Left ventricle myocardium superior (tissue), 1 donor: ENCODE data around the gene ZNF219. TPM values are rescaled to one million over a fixed set of nuclear protein-coding genes. Genes with fewer than 3 reads are reported as not detected.

Experiments used
- ATAC-seq: fragments of 200-7000 bp; cut with Tn5 transposase; one replicate; pipeline ENCODE4 v1.9.1; 2020; ENCODE audit warnings: mild to moderate bottlenecking, moderate library complexity
- DNase-seq: peaks from one replicate; pipeline ENCODE4 v3.0.0-alpha.2; 2020
- intact Hi-C: fragments of 100-400 bp; cut with micrococcal nuclease; formaldehyde crosslinking; loops from one replicate; pipeline ENCODE4 v1.11.0; 2022
- total RNA-seq: library from RNA; stranded (reverse); fragmentation: NEBNext Ultra II Directional; extraction: Animal tissue kit (Norgen Biotek cat#: 25700); gene quantifications from one replicate; pipeline ENCODE4 v1.2.1, GENCODE V29; 2021
- donor health status: DM: no; HTN: yes; CAD: no; lungs with severe emphysema.

The ZNF219 gene
- total RNA-seq, 1 donor from 2014 or later: 57.0 TPM

DNA sequence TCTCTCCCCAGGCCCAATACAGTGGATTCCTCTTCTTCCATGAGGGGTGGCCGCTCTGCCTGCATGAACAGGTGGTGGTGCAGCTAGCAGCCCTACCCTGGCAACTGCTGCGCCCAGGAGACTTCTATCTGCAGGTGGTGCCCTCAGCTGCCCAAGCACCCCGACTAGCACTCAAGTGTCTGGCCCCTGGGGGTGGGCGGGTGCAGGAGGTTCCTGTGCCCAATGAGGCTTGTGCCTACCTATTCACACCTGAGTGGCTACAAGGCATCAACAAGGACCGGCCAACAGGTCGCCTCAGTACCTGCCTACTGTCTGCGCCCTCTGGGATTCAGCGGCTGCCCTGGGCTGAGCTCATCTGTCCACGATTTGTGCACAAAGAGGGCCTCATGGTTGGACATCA is 24.5 kb downstream of the ZNF219 start:
- DNase-seq: no peak
- intact Hi-C loops: loop anchor here (10.0 kb wide), 1 partner anchor 59 kb away; no protein-coding TSS in a partner anchor
- ATAC-seq: no peak

- DNase-seq: no peak
These were observed 25.6 kb downstream of the ZNF219 start for GRCh38 chr14:21072781-21073339.

GRCh38 chr14:21072031-21072473 is 26.4 kb downstream of the ZNF219 start:
- peak; percentile 17 for ATAC-seq
- DNase-seq: no peak
- intact Hi-C loops: loop anchor here (10.0 kb wide), 1 partner anchor 57 kb away; no protein-coding TSS in a partner anchor

More at GRCh38 chr14:21072781-21073339, 25.6 kb downstream of the ZNF219 start:
- intact Hi-C loops: loop anchor here (10.0 kb wide), 1 partner anchor 58 kb away; no protein-coding TSS in a partner anchor
- no peak for ATAC-seq

GRCh38 chr14:21071225-21072030 is 27.0 kb downstream of the ZNF219 start:
- DNase-seq (peak; percentile 91), ATAC-seq (peak; percentile 72)
- intact Hi-C loops: loop anchor here (10.0 kb wide), 1 partner anchor 57 kb away; no protein-coding TSS in a partner anchor

DNA sequence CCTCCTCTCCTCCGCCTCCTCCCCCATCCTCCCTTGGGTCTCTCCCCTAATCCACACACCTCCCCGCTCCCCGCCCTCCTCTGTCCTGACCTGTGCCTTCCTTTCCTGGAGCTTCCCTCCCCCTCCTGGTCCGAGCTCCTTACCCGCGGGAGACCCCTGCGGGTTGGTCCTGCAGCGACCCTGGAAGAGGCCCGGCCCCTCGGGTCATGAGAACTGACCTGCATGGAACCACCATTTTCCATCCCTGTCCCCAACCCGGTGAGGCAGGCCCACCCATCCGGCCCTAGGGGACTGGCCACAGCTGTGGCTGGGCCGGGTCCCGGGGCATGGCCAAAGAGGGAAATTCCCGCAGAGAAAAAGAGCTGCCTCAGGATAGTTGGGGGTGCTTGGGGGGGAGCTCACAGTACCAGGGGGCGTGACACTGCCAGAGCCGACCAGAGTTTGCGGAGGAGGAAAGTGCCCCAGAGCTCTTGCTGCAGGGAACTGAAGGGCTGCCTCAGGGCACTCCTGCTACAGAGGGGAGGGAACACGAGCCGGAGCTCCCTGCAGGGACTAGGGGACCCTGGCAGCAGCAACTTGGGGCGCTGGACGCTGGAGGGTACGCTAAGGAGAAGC is 27.7 kb downstream of the ZNF219 start:
- DNase-seq: peak; percentile 77
- intact Hi-C loops: loop anchor here (10.0 kb wide), 1 partner anchor 56 kb away; no protein-coding TSS in a partner anchor
- ATAC-seq: peak; percentile 34

DNA sequence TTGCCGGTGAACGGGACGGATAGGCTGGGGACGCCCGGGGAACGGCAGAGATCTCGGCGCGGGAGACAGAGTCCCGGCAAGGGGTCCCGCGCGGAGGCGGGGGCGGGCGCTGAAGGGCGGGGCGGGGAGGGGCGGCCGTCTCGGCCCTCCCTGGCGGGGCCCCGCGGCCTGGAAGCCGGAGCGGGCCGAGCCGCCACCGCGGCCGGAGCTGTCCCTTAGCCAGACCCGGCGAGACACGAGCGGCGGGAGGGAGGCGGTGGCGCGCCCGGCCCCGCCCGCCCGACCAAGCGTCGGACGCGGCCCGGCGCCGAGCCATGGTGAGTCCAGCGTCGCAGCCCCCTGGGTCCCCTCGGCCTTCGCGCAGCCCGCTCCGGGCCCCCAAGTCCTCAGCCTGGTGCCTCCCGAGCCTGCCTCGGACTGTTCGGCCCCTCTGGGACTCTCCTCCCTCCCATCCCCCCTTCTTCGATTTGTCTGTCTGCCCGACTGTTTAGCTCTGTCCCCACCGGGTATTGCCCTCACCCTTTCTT is 28.3 kb downstream of the ZNF219 start, which contains the start of gene ARHGEF40:
Gene ARHGEF40, plus strand, starts transcription at position 222 of the 527 bp plus-strand sequence. Its CDS starts 93 bp downstream, at position 315.
- DNase-seq (peak; percentile 87), ATAC-seq (peak; percentile 77)
- intact Hi-C loops: loop anchor here (10.0 kb wide), 1 partner anchor 55 kb away; no protein-coding TSS in a partner anchor

DNA sequence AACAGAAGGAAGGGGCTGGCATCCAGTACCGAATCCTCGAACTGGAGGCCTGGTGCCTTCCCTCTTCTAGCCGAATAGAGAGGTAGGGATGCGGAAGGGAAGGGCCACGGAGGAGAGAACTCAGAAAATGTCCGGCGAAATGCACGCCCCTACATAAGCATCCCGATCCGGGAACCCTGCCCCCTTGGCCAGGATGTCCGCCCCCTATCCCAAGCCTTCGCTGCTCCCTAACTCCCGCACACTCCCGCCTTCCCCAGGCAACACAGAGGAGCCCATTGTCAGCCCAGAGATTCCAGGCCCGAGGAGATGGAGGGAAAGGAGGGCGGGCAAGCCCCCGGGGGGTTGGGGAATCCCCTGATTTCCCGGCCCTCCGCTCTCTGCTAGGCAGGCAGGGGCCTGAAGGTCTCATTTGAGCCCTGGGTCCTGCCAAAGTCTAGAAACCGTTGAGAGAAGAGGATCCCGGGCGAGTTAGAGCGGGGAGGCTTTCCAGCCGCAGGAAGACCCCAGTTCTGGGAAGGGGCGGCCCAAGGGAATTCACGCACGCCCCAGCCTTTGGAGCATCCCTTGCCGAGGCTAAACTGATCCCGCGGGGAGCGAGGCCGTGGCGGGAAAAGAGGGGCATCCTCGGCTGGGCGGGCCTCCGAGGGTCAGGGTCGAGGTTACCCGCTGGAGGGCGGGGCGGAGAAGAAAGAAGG is 28.9 kb downstream of the ZNF219 start:
- ATAC-seq (peak; percentile 35), DNase-seq (peak; percentile 66)
- intact Hi-C loops: loop anchor here (5.0 to 10.0 kb wide), 2 partner anchors 33 to 55 kb away; partner anchors contain the start of gene TMEM253

DNA sequence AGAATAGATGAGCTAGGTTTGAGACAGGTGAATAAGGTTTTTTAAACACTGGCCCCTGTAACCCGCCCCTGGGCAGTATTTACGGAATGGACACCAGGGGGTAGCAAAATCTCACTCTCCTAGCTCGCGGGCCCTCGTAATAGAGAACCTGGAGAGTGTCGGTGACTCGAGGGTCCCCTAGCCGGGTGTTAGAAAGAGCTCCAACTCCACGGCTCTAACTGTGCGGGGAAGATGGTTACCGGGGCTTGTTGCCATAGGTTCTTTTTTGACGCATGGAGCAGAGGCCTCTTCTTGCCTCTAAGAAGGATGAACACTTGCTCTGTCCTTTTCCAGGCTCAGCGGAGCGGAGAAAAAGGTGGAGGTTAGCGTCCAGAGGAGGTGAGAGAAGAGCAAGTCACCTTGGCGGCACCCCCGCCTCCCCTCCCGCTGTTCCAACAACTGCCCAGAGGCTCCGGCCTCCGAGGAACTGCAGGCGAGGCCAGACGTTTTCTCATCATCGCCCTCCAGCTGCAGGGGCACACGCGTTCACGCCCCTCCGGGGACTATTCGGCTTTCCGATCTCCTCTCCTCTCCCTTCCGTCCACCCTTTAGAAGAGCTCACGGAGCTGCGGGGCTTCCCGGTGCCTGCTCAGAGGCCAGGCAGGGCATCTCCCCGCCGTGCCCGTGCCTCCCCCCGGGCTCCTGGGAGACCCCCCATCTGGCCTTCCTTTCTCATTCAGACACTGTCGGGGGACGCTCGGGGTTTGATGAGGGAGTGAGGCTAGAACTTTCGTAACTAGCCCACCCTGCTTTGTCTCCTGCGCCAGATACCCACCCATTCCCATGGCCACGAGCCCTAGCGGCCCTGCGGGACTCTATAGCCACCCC is 29.7 kb downstream of the ZNF219 start:
- ATAC-seq (peak; percentile 43), DNase-seq (peak; percentile 61)
- intact Hi-C loops: loop anchor here (5.0 kb wide), 1 partner anchor 34 kb away; the partner anchor contains the start of gene TMEM253

GRCh38 chr14:21066882-21067502 is 31.5 kb downstream of the ZNF219 start:
- no peak for DNase-seq
- intact Hi-C loops: loop anchor here (5.0 kb wide), 1 partner anchor 35 kb away; the partner anchor contains the start of gene TMEM253
- no peak for ATAC-seq

DNA sequence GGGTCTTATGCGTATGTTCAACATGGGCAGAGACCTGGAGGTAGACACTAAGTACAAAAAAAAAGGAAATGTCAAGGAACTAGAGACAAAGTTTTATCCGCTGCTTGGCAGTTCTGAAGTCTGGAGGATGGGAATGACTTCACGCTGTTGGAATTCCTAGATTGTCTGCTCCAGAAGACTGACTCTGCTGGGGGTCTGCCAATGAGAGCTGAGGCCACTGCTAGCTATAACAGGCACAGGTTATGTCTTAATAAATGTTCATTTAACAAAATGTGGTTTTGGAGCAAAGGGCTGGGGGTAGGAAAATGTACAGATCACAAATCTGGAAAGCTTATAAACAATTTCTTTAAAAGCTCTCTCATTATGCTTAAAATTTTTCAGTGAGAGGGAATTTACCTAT is 35.0 kb downstream of the ZNF219 start:
- DNase-seq (no peak), ATAC-seq (peak; percentile 67)
- intact Hi-C loops: no loop called here

GRCh38 chr14:21061347-21061668 is 37.1 kb downstream of the ZNF219 start:
- DNase-seq (no peak), ATAC-seq (no peak)
- intact Hi-C loops: no loop called here

DNA sequence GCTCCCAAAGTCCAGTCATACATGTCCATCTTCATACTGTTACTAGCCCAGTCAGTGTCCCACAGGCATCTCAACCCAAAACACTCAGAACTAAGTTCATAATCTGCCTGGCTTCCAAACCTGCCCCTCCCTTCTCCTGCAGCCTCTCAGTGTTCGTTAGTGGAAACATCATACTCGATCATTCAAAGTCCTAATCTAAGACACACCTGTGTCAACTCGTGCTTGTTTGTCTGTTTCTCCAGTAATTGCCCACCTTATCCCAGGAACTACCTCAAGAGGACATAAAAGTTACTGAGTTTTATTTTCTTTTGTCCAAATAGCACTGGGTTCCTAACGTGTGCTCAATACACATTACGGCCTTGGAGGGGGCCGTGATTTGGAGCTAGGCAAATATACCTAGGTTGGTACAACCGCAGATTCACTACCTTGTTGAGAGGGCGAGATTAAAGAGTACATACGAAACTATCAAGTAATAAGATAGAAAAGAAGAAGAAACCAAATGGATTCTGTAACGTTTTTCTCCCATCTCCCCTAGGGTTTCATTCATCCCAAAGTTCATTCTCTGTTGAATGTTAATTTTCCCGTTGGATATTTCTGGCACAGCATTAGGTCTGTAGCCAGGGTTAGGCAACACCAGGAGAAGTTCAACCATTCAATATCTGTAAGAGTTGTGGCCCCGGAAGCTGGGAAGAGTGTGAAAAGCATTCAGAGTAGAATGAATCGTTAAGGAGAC is 37.7 kb downstream of the ZNF219 start:
- intact Hi-C loops: no loop called here
- DNase-seq (no peak), ATAC-seq (no peak)

DNA sequence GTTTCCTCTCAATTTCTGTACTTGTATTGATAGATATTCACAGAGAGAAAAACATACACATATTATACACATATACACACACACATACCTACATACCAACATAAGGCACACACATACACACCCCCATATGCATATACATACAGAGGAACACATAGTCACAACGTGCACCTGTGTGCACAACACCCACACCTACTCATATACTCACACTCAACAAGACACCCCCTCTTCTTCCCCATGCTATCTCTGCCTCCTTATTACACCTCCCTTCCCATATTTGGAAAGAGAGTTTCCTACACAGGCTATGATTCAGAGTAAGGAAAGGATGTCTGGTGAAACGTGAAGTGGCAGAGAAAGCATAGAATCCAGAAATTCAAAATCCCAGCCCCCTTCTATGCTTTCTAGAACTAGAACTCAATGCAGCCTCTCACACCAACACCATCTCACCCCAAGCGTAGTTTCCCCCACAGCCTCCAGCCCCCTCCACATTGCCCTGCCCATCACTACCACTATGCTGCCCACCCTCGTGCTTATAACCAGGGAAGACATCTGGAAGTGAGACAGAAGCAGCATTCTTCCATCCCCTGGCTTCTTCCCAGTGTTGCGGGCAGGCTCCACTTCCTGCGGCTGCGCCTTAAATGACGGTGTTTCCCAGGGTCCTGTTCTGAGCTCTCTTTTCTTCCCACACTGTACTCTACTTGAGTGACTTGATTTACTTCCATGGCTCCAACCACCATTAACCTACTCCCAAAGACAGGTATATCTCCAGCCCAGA is 38.4 kb downstream of the ZNF219 start:
- DNase-seq (no peak), ATAC-seq (no peak)
- intact Hi-C loops: no loop called here

DNA sequence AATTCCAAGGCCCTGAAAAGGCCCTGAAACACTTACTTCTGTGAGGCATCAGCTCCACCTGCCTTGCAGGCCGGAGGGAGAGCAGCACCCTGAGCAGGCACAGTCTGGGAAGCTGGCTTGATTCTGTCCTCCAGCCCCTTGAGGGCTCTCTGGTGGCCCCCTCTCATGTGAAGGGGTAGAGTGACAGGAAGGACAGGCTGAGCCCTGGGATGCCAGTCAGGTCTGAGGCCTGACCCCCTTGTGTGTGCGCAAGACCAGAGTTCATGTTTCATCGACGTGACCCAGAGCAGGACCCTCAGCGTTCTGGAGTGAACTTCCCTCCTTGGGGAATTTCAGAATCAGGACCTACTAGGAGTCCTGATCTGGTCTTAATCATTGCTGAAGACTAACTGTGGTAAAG is 39.6 kb downstream of the ZNF219 start:
- DNase-seq (no peak), ATAC-seq (no peak)
- intact Hi-C loops: no loop called here

DNA sequence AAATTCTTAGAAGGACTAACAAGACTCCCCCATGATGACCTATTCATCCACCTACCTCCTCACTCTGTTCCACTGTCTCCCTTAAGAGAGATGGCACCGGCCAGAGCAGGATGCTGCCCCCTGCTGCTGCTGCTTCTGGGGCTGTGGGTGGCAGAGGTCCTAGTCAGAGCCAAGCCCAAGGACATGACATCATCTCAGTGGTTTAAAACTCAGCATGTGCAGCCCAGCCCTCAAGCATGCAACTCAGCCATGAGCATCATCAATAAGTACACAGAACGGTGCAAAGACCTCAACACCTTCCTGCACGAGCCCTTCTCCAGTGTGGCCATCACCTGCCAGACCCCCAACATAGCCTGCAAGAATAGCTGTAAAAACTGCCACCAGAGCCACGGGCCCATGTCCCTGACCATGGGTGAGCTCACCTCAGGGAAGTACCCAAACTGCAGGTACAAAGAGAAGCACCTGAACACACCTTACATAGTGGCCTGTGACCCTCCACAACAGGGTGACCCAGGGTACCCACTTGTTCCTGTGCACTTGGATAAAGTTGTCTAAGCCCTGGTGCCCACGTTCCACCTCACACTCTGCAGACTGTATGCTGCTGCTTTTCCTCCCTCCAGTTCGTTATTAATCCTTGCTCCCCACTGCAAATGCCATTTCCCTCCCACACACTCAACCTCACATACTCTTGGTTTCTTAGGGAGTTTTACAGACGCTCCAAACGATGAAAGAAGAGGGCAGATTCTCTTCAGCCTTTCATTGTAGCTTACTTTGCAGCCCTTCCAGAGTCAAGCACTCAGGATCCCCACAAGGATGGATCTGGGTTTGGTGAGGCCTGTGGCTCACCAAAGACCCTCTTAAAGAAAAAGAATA is 40.4 kb downstream of the ZNF219 start, which contains the start of gene RNASE8:
Gene RNASE8, plus strand, starts transcription at position 20 of the 873 bp plus-strand sequence. Its CDS starts 71 bp downstream, at position 91.
- ATAC-seq (peak; percentile 24), DNase-seq (no peak)
- intact Hi-C loops: no loop called here
